ENCODE measurements around the gene SORL1.

SORL1 gene

DNA sequence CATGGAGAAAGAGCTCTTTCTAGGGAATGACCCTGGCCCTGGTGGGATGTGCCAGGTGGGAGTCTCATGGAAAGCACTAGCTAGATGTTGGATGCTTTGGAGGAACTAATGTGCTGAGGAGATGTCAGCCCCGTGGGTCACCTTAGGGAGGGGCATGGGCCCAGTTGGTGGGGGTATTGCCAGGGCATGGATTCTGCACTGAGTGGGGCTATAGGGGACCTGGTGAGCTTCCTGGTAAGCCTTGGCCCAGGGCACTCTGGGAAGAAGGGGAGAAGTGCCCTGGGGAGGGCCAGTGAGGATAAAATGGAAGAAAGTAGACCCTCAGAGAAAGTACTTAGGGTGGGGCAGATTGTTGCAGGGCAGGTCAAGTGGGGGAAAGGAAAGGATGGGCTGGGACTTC lies 65.9 kb downstream of the SORL1 start:
- Histone ChIP-seq H3K9ac (ENCODE audit: low read depth, low read length) (no peak overlapping the region), H3K4me2 (ENCODE audit: insufficient read depth, low read length) (no peak overlapping the region), H3K4me1 (ENCODE audit: insufficient read depth, low read length) (no peaks in the 10 kb centered on the region), H4K20me1 (ENCODE audit: insufficient read depth, low read length) (no peaks in the 10 kb centered on the region), H3K4me3 (ENCODE audit: low read depth in 1 of 2, low read length in 2 of 2) (no peak overlapping the region), H3K79me2 (ENCODE audit: insufficient read depth, low read length) (no peaks in the 10 kb centered on the region), H2AFZ (ENCODE audit: low read depth, low read length) (no peak overlapping the region), H3K27ac (ENCODE audit: low read length) (no peak overlapping the region), H3K9me3 (ENCODE audit: insufficient read depth, low read length, severe bottlenecking) (no peaks in the 10 kb centered on the region), H3K36me3 (ENCODE audit: insufficient read depth, low read length) (peaks cover 78% of the 10 kb centered on the region), H3K27me3 (ENCODE audit: insufficient read depth, low read length, poor library complexity) (no peaks in the 10 kb centered on the region)
- TF ChIP-seq EZH2 (IDR thresholded peaks at IDR 0.05; ENCODE audit: borderline replicate concordance, low read depth, low read length, severe bottlenecking), result no peak
- TF ChIP-seq, protein P1, sequence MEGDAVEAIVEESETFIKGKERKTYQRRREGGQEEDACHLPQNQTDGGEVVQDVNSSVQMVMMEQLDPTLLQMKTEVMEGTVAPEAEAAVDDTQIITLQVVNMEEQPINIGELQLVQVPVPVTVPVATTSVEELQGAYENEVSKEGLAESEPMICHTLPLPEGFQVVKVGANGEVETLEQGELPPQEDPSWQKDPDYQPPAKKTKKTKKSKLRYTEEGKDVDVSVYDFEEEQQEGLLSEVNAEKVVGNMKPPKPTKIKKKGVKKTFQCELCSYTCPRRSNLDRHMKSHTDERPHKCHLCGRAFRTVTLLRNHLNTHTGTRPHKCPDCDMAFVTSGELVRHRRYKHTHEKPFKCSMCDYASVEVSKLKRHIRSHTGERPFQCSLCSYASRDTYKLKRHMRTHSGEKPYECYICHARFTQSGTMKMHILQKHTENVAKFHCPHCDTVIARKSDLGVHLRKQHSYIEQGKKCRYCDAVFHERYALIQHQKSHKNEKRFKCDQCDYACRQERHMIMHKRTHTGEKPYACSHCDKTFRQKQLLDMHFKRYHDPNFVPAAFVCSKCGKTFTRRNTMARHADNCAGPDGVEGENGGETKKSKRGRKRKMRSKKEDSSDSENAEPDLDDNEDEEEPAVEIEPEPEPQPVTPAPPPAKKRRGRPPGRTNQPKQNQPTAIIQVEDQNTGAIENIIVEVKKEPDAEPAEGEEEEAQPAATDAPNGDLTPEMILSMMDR (IDR thresholded peaks at IDR 0.05; ENCODE audit: borderline replicate concordance, extremely low read depth, low read length, poor library complexity, severe bottlenecking), result no peak
- no peak for ATAC-seq (ENCODE audit: insufficient read depth, low read depth)
- DNase-seq, result no peak

DNA sequence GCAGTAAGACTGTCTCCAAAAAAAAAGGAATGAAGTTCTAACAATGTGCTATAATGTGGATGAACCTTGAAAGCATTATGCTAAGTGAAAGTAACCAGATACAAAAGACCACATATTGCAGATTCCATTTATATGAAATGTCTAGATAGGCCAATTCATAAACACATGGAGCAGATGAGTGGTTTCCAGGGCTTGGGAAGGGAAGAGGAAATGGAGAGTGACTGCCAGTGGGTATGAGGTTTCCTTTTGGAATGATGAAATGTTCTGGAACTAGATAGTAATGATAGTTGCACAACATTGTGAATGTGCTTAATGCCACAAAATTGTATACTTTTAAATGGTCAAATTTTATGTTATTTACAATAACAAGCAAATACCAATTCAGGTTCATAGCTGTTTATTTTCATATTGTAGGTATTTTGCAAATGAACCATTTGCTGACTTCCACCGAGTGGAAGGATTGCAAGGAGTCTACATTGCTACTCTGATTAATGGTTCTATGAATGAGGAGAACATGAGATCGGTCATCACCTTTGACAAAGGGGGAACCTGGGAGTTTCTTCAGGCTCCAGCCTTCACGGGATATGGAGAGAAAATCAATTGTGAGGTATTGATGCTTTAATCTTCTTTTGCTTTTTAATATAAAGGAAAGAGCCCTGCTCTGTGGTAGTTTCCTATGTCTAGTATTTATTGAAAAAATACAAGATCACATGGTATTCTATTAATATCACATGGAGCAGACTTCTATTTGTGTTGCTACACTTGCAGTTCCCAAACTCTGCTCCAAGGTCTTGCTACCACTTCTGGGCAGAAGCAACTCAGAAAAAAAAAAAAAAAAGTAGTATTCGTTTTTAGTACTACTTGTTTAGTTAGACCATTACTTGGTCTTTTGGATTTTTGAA lies 68.4 kb downstream of the SORL1 start:
- Histone ChIP-seq H3K4me3 (ENCODE audit: low read depth in 1 of 2, low read length in 2 of 2) (no peak overlapping the region), H3K9me3 (ENCODE audit: insufficient read depth, low read length, severe bottlenecking) (peaks cover 6% of the 10 kb centered on the region), H2AFZ (ENCODE audit: low read depth, low read length) (no peak overlapping the region), H3K79me2 (ENCODE audit: insufficient read depth, low read length) (no peaks in the 10 kb centered on the region), H4K20me1 (ENCODE audit: insufficient read depth, low read length) (no peaks in the 10 kb centered on the region), H3K4me1 (ENCODE audit: insufficient read depth, low read length) (no peaks in the 10 kb centered on the region), H3K27ac (ENCODE audit: low read length) (no peak overlapping the region), H3K36me3 (ENCODE audit: insufficient read depth, low read length) (peaks cover 76% of the 10 kb centered on the region), H3K27me3 (ENCODE audit: insufficient read depth, low read length, poor library complexity) (no peaks in the 10 kb centered on the region), H3K4me2 (ENCODE audit: insufficient read depth, low read length) (no peak overlapping the region), H3K9ac (ENCODE audit: low read depth, low read length) (no peak overlapping the region)
- TF ChIP-seq EZH2 (IDR thresholded peaks at IDR 0.05; ENCODE audit: borderline replicate concordance, low read depth, low read length, severe bottlenecking), result no peak
- TF ChIP-seq, protein P1 (IDR thresholded peaks at IDR 0.05; ENCODE audit: borderline replicate concordance, extremely low read depth, low read length, poor library complexity, severe bottlenecking), result no peak
- no peak for ATAC-seq (ENCODE audit: insufficient read depth, low read depth)
- DNase-seq, result no peak

DNA sequence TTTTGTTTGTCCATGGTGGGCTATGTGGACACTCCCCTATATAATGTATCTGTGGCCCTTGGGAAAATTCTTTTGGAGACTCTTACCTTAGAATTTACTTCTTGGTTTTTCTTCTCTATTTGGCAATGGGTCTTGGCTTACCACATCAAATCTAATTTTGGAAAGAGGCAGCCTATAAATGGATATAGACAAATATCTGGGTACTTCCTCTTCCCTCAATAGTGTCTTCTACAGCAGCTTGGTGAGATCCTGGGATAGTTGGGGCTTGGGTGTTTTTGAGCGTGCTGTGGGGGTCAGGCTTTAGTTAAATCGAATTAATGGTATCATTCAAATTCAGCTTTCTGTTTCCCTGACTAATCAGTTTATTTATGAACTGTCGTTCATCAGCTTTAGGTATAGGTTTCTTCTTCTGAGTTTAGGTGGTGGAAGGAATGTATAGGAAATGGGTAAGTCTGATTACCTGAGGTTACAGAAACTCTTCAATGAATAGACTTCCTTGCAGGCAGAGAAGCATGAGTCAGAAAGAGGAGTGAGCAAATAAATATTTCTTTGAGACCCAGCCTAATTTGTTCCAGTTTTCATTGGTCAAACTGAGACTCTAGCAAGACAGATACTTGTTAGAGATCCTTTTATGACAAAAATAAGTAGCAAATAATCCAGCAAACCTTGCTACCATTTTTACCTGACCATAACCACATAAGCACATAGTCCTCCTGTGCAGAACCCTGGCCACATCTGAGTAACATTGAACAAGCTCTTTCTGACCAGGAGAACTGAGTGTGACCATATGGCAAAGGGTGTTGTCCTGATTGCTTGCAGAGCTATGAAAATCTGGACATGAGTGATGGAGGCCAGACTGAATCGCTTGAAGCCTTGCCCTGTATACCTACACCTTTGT lies 69.3 kb downstream of the SORL1 start:
- peaks cover 10% of the 10 kb centered on the region for H3K9me3 ChIP-seq (ENCODE audit: insufficient read depth, low read length, severe bottlenecking)
- no peak for DNase-seq
- no peak overlapping the region for H3K4me3 ChIP-seq (ENCODE audit: low read depth in 1 of 2, low read length in 2 of 2)
- H3K79me2 ChIP-seq (ENCODE audit: insufficient read depth, low read length), result no peaks in the 10 kb centered on the region
- no peak overlapping the region for H3K9ac ChIP-seq (ENCODE audit: low read depth, low read length)
- peaks cover 71% of the 10 kb centered on the region for H3K36me3 ChIP-seq (ENCODE audit: insufficient read depth, low read length)
- H3K4me2 ChIP-seq (ENCODE audit: insufficient read depth, low read length), result no peak overlapping the region
- H3K4me1 ChIP-seq (ENCODE audit: insufficient read depth, low read length), result no peaks in the 10 kb centered on the region
- no peaks in the 10 kb centered on the region for H4K20me1 ChIP-seq (ENCODE audit: insufficient read depth, low read length)
- TF ChIP-seq, protein P1 (IDR thresholded peaks at IDR 0.05; ENCODE audit: borderline replicate concordance, extremely low read depth, low read length, poor library complexity, severe bottlenecking), result no peak
- no peak for TF ChIP-seq EZH2 (IDR thresholded peaks at IDR 0.05; ENCODE audit: borderline replicate concordance, low read depth, low read length, severe bottlenecking)
- H3K27me3 ChIP-seq (ENCODE audit: insufficient read depth, low read length, poor library complexity), result no peaks in the 10 kb centered on the region
- ATAC-seq (ENCODE audit: insufficient read depth, low read depth), result no peak
- H2AFZ ChIP-seq (ENCODE audit: low read depth, low read length), result no peak overlapping the region
- no peak overlapping the region for H3K27ac ChIP-seq (ENCODE audit: low read length)
